CD14-positive monocyte (primary cell): ENCODE data around the gene TESPA1. TPM values are rescaled to one million over a fixed set of nuclear protein-coding genes. Genes with fewer than 3 reads are reported as not detected.

Experiments
- DNase-seq, 3 donors: peaks; one replicate each; pipeline ENCODE4 v3.0.0-alpha.2; 2011 to 2022
- H2AFZ ChIP-seq: 2 replicates; pipeline ENCODE4 v1.6.0; 2012; ENCODE audit warnings: mild to moderate bottlenecking, low read depth, low read length, inconsistent platforms; ENCODE audit not compliant: insufficient read depth, poor library complexity, severe bottlenecking
- H3K27ac ChIP-seq, 2 donors: 1 replicate in 1 of 2; 2 replicates in 1 of 2; pipeline ENCODE4 v1.5.1; 2012 to 2013; ENCODE audit warnings: low read length in 2 of 2, control low read depth in 1 of 2, inconsistent platforms in 1 of 2, low read depth in 1 of 2, mild to moderate bottlenecking in 1 of 2
- H3K27me3 ChIP-seq, 2 donors: one replicate each; pipeline versions ENCODE4 v1.6.0 to v1.6.1; 2011 to 2013; ENCODE audit warnings: low read length in 2 of 2; ENCODE audit not compliant: control insufficient read depth in 2 of 2, insufficient read depth in 2 of 2
- H3K36me3 ChIP-seq, 2 donors: replicated peaks in 1 of 2; 1 replicate in 1 of 2; 2 replicates in 1 of 2; pipeline versions ENCODE4 v1.5.1 to v1.6.1; 2012 to 2013; ENCODE audit warnings: low read length in 2 of 2, control low read depth in 1 of 2, inconsistent platforms in 1 of 2, mild to moderate bottlenecking in 1 of 2; ENCODE audit not compliant: insufficient read depth in 2 of 2, control insufficient read depth in 1 of 2
- H3K4me1 ChIP-seq, 2 donors: 1 replicate in 1 of 2; 2 replicates in 1 of 2; pipeline versions ENCODE4 v1.5.1 to v1.6.1; 2012 to 2013; ENCODE audit warnings: low read length in 2 of 2, control low read depth in 1 of 2, inconsistent platforms in 1 of 2, mild to moderate bottlenecking in 1 of 2, moderate library complexity in 1 of 2; ENCODE audit not compliant: insufficient read depth in 2 of 2, control insufficient read depth in 1 of 2
- H3K4me2 ChIP-seq: replicated peaks from 2 replicates; pipeline ENCODE3; 2012; ENCODE audit warnings: low read length, moderate library complexity, mild to moderate bottlenecking; ENCODE audit not compliant: poor library complexity, severe bottlenecking; ENCODE audit errors: extremely low read depth
- H3K4me3 ChIP-seq, 3 experiments: fragments of 200-600 bp in 1 of 3; sonication (generic) in 1 of 3; replicated peaks in 1 of 3; 1 replicate in 2 of 3; 2 replicates in 1 of 3; pipeline ENCODE4 v1.5.1; 2011 to 2013; ENCODE audit warnings: low read length in 3 of 3, mild to moderate bottlenecking in 3 of 3, control low read depth in 2 of 3, low read depth in 2 of 3, inconsistent platforms in 1 of 3, moderate library complexity in 1 of 3
- H3K79me2 ChIP-seq: 2 replicates; pipeline ENCODE4 v1.6.0; 2012; ENCODE audit warnings: mild to moderate bottlenecking, control low read depth, inconsistent platforms, low read length, moderate library complexity; ENCODE audit not compliant: insufficient read depth
- H3K9ac ChIP-seq: 2 replicates; pipeline ENCODE4 v1.6.0; 2017; ENCODE audit warnings: low read length, mild to moderate bottlenecking; ENCODE audit not compliant: insufficient read depth, poor library complexity, severe bottlenecking
- H3K9me3 ChIP-seq, 2 donors: replicated peaks in 1 of 2; 1 replicate in 1 of 2; 2 replicates in 1 of 2; pipeline versions ENCODE4 v1.5.1 to v1.6.1; 2012 to 2013; ENCODE audit warnings: low read length in 2 of 2, control low read depth in 1 of 2; ENCODE audit not compliant: control insufficient read depth in 1 of 2, insufficient read depth in 1 of 2
- H4K20me1 ChIP-seq: 2 replicates; pipeline ENCODE4 v1.6.0; 2012; ENCODE audit warnings: mild to moderate bottlenecking, low read length, control low read depth, moderate library complexity; ENCODE audit not compliant: insufficient read depth
- H3K27ac Mint-ChIP-seq, 7 donors: one replicate each; pipeline ENCODE4 v1.8.0; 2020; ENCODE audit warnings: mild to moderate bottlenecking in 7 of 7, mixed read lengths in 7 of 7, moderate library complexity in 6 of 7, inconsistent platforms in 2 of 7
- H3K27me3 Mint-ChIP-seq, 3 donors: one replicate each; pipeline ENCODE4 v1.8.0; 2021 to 2022; ENCODE audit warnings: low read depth in 3 of 3, mild to moderate bottlenecking in 3 of 3, mixed read lengths in 3 of 3, moderate library complexity in 3 of 3, inconsistent platforms in 1 of 3
- H3K36me3 Mint-ChIP-seq, 2 donors: one replicate each; pipeline ENCODE4 v1.8.0; 2020; ENCODE audit warnings: mixed read lengths in 2 of 2, inconsistent platforms in 1 of 2, mild to moderate bottlenecking in 1 of 2
- H3K4me1 Mint-ChIP-seq: one replicate; pipeline ENCODE4 v1.8.0; 2020; ENCODE audit warnings: mild to moderate bottlenecking, mixed read lengths
- H3K4me3 Mint-ChIP-seq, 2 donors: one replicate each; pipeline ENCODE4 v1.8.0; 2020; ENCODE audit warnings: mild to moderate bottlenecking in 2 of 2, mixed read lengths in 2 of 2, moderate library complexity in 1 of 2
- H3K9me3 Mint-ChIP-seq, 7 donors: one replicate each; pipeline ENCODE4 v1.8.0; 2020 to 2022; ENCODE audit warnings: mixed read lengths in 7 of 7, mild to moderate bottlenecking in 6 of 7, moderate library complexity in 6 of 7, inconsistent platforms in 2 of 7
- CTCF ChIP-seq: fragments of 200-600 bp; IDR thresholded peaks from one replicate; pipeline ENCODE4 v1.8.0; 2022; ENCODE audit warnings: antibody characterized with exemption, mild to moderate bottlenecking
- WGBS: methylation state at CpG from one replicate; pipeline ENCODE4 v1.1.5; 2013; ENCODE audit warnings: missing lambda C conversion rate; ENCODE audit not compliant: insufficient coverage; 5-methylcytosine and 5-hydroxymethylcytosine counted together
- intact Hi-C, 2 donors: fragments of 100-400 bp; cut with micrococcal nuclease; formaldehyde crosslinking; loops; one replicate each; pipeline versions ENCODE4 v1.15.0 to v1.15.1; 2023
- polyA plus RNA-seq, 3 donors: library from polyadenylated mRNA; depleted of rRNA in 1 of 3; unstranded in 2 of 3; stranded (reverse) in 1 of 3; fragments of 300-500 nt in 2 of 3; fragments of >200 nt in 1 of 3; fragmentation: Illumina TruSeq in 2 of 3; gene quantifications; 1 replicate in 2 of 3; 2 replicates in 1 of 3; pipeline ENCODE4 v1.2.3, GENCODE V29; 2012 to 2021

The TESPA1 gene
- polyA plus RNA-seq, 3 donors: 0.23 to 0.61 (median 0.37) TPM

- peaks cover 8 to 9% of the 10 kb centered on the region in 2 donors for H3K4me1 ChIP-seq
- Mint-ChIP-seq H3K4me1 (peaks cover 17% of the 10 kb centered on the region), H3K9me3 (peaks cover 0 to 5% (median 2%) of the 10 kb centered on the region in 7 donors), H3K27me3 (peaks cover 0 to 7% (median 7%) of the 10 kb centered on the region in 3 donors), H3K36me3 (no peaks in the 10 kb centered on the region), H3K4me3 (peak overlapping the region in 1 of 2 donors; percentile 36), H3K27ac (peak overlapping the region in 4 of 7 donors; percentile 44 to 70 (median 56))
- H3K4me2 ChIP-seq: peak overlapping the region; percentile 12
- no peaks in the 10 kb centered on the region for H3K36me3 ChIP-seq
- no peaks in the 10 kb centered on the region for H3K27me3 ChIP-seq
- peak; percentile 6 to 28 (median 14) for DNase-seq
- WGBS: 15% methylated on average over 3 of the region's 4 CpGs
- no peak for TF ChIP-seq CTCF
- H2AFZ ChIP-seq: no peak overlapping the region
- no peaks in the 10 kb centered on the region for H3K79me2 ChIP-seq
- H3K4me3 ChIP-seq: no peak overlapping the region
- H4K20me1 ChIP-seq: no peaks in the 10 kb centered on the region
- H3K27ac ChIP-seq: no peak overlapping the region
- no peaks in the 10 kb centered on the region for H3K9me3 ChIP-seq
- H3K9ac ChIP-seq: no peak overlapping the region
- intact Hi-C loops: no loop called here
Observed at GRCh38 chr12:55001198-55001868, 16.8 kb upstream of the TESPA1 start.

GRCh38 chr12:54998958-54999510, 14.5 kb upstream of the TESPA1 start:
- no peak overlapping the region for H3K27ac ChIP-seq
- Mint-ChIP-seq H3K27me3 (peaks cover 0 to 7% (median 4%) of the 10 kb centered on the region in 3 donors), H3K4me3 (no peak overlapping the region), H3K9me3 (peaks cover 0 to 3% (median 0%) of the 10 kb centered on the region in 7 donors), H3K27ac (no peak overlapping the region), H3K36me3 (no peaks in the 10 kb centered on the region), H3K4me1 (peaks cover 17% of the 10 kb centered on the region)
- H3K9me3 ChIP-seq: no peaks in the 10 kb centered on the region
- no peak overlapping the region for H3K4me2 ChIP-seq
- no peak overlapping the region for H2AFZ ChIP-seq
- H3K79me2 ChIP-seq: no peaks in the 10 kb centered on the region
- no peak for TF ChIP-seq CTCF
- intact Hi-C loops: loop anchor here in 1 of 2 donors (5.0 kb wide), 1 partner anchor 38 kb away; no protein-coding TSS in a partner anchor
- no peak overlapping the region for H3K4me3 ChIP-seq
- no peaks in the 10 kb centered on the region for H3K36me3 ChIP-seq
- H3K9ac ChIP-seq: no peak overlapping the region
- WGBS: 21% methylated on average over 3 of the region's 5 CpGs
- peaks cover 8 to 9% of the 10 kb centered on the region in 2 donors for H3K4me1 ChIP-seq
- peak; percentile 21 to 63 (median 39) for DNase-seq
- H4K20me1 ChIP-seq: no peaks in the 10 kb centered on the region
- H3K27me3 ChIP-seq: no peaks in the 10 kb centered on the region
